ENCODE data around the gene NRCAM.

Gene NRCAM

GRCh38 chr7:108236681-108237415 lies 219.4 kb downstream of the NRCAM start:
- DNase-seq = no peak

DNA sequence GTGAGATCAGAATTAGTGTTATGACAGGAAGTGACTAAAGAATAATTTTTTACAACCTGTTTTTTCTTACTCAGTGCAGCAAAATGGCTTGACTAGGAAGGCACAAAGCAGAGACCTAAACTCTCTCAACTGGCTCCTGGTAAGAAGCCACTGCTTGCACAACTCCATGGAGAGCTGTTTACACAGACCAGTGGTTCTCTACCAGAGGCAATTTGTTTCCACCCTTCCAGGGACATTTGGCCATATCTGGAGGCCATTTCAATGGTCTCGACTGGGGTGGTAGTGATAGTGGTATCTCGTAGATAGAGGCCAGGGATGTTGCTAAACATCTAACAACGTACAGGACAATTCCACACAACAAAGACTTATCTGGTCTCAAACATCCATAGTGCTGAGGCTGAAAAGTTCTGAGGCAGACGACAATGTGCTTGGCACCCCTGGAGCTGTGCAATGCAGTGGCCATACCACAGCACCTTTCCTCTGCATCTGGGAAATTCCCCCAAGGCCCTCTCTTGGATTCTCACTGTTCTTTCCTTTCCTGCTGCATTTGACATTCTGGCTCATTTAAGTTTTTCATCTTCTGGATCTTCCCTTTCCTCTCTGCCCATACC lies 220.7 kb downstream of the NRCAM start:
- no peak for DNase-seq

DNA sequence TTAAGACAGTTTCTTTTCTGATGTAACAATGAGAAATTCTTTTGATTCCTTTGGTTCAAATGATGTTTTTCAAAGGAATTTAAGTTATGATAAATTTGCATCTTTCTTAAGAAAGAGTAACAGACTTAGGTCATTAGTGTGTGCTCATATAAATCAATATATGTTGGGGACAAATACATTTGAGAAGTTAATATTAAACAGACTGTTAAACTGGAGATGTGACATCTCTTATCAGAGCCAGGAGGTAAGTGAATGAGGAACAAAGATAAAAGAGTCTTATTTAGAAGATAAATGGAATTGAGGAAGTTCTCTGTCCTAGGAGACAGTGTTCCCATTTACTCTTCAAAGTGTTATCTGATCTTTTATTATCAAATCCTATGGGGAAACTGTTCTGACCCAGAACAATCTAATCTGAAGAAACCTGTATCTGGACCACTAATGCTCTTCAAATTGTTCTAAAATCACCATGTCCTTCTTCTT lies 221.2 kb downstream of the NRCAM start:
- no peak for DNase-seq

DNA sequence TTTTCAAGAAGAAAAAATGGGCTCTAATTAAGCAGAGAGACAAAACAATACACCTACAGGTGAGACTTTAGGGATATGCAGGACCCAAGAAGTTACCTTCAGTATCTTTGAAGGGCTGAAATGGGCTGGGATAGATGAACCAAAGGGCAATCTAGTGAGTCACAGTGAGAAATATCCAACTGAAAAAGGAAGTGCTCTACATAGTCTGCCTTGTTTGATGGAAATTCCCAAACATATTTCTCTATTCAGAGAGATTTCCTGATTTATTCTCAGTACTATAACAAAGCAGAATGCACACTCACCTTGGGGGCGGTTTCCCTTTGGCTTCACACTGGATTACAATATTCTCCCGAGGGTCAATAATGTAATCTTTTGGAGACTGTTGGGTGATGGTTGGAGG lies 222.0 kb downstream of the NRCAM start:
- DNase-seq = no peak

DNA sequence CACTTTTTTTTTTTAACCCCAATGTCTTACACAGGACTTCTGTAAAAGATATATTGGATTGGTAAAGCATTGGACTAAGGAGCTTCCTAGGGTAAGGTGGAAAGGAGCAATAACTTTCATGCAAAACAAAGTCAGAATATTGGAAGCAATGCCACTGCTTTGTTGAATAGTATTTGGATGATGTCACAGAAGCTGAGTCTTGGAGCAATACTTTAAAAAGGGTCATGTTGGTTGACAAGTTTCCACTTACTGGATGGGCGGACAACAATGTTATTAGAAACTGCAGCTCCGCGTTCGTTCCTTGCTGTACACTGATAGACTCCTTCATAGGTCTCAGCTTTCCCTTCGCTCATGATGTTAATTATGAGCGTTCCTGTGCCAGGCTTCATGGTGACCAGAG lies 224.2 kb downstream of the NRCAM start:
- no peak for DNase-seq

GRCh38 chr7:108231221-108231620 lies 225.0 kb downstream of the NRCAM start:
- no peak for DNase-seq

GRCh38 chr7:108227366-108227765 lies 228.9 kb downstream of the NRCAM start:
- no peak for DNase-seq

GRCh38 chr7:108226816-108227299 lies 229.4 kb downstream of the NRCAM start:
- no peak for DNase-seq

- DNase-seq = no peak
Observed at GRCh38 chr7:108225531-108226181, 230.6 kb downstream of the NRCAM start.

- no peak for DNase-seq
Observed at GRCh38 chr7:108224387-108224786, 231.8 kb downstream of the NRCAM start.

DNA sequence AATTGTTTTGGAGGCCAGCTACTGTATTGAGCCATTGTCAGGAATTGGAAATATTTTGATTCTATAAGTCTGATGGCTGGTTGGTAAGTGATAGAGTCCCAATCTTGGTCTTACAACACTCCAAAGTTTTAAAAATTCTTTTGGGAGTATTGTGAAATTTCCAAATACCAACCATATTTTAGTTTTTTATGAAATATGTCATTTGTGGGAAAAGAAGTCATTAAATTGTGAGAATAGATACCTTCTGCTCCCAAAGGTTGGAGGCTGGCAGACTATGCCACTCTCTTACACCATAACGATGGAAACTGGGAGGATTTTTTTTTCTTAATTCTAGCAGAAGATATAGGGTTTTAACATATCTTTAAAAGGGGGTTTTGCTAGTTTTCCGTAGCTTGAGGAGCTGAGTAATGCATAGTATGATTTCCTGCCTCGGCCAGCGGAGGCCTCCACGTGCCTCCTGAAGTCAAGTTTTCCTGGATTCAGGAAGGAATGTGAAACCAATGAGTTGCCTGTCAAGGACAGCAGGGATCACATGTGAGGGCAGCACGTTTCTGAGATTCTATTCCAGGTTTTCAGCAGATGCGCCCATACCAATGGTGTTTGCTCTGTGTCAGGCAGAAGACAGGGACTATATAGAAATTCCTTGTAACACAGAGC lies 233.9 kb downstream of the NRCAM start:
- DNase-seq = no peak

DNA sequence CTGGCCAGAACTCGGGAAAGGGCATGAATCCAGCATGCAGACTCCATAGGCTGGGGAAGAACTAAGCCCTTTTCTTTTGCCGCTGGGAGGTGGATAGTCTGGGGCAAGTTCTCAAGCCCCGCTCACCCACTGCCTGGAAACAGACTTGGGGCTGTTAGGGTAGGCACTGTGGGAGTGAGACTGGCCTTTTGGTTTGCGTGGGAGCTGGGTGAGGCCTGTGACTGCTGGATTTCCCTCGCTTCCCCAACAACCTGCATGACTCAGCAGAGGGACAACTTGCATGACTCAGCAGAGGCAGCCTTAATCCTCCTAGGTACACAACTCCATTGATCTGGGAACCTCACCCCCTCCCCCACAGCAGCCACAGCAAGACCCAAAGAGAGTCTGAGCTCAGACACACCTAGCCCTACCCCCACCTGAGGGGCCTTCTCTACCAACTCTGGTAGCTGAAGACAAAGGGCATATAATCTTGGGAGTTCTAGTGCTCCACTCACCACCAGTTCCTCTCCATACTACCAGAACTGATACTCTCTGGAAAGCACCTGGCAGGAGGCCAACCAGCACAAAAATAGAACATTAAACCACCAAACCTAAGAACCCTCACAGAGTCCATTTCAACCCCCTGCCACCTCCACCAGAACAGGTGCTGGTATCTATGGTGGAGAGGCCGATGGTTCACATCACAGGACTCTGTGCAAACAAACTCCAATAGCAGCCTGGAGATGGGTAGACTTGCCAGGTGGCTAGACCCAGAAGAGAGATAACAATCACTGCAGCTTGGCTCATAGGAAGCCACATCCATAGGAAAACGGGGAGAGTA lies 244.6 kb downstream of the NRCAM start:
- DNase-seq = no peak

GRCh38 chr7:108210796-108211195 lies 245.4 kb downstream of the NRCAM start:
- DNase-seq = no peak

DNA sequence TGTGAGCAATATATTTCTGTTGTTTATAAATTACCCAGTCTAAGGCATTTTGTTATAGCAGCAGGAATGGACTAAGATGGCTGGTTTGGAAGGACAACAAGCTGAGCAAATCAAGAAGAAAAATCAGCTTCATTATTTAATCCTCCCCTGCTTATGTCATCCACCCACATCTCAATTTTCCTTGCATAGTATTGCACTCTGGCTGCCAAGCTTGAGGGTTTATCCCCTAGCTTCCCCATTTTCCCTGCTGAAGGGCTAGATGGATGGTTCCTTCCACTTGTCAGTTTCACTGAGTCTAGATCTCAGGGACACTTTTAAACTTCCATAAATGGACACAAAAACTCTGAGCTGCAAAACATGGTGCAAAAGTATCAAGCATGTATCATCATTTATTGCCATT lies 250.9 kb downstream of the NRCAM start:
- no peak for DNase-seq

GRCh38 chr7:108204281-108204796 lies 251.9 kb downstream of the NRCAM start:
- no peak for DNase-seq

DNA sequence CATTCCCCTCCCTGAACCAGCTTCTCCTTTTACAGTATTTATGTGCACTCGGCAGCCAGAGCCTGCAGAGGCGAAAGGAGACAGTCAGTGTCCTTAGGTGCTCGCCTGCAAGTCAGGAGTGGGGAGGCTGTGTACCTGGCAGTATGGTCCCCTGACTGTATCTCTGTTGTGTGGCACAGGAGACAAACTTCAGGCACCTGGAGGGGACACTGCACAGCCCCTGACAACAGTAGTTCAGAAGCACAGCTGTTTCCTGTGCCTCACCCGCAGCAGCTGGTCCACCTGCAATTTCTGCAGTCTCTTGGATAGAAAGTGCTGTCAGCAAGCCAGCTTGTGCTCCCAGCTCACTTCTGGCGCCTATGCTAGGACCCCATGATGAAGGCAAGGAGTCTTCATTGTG lies 252.7 kb downstream of the NRCAM start:
- no peak for DNase-seq

DNA sequence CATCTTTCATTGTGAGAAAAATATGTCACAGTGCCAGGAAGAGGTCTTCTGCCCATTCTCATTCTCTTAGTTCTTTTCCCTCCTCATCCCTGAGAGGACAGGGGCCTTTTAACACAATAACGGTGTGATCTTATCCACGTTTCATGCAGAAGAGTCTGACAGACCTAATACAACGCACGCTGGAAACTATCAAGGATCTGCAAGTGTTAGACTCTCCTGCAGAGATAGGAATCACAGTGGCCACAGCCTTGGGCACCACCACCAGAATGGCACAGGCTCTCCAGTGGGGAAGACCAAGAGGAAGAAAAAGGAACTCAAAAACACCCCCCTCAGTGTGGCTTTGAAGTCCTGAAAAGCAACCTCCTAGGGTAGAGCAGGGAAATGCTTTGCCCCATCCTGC lies 253.5 kb downstream of the NRCAM start:
- DNase-seq = no peak

GRCh38 chr7:108201766-108202165 lies 254.5 kb downstream of the NRCAM start:
- no peak for DNase-seq

GRCh38 chr7:108200326-108200725 lies 255.9 kb downstream of the NRCAM start:
- DNase-seq = no peak

- no peak for DNase-seq
Observed at GRCh38 chr7:108197371-108198091, 258.7 kb downstream of the NRCAM start.

- DNase-seq = no peak
Observed at GRCh38 chr7:108196004-108196403, 260.2 kb downstream of the NRCAM start.

Data from effector CD8-positive, alpha-beta T cell (primary cell).